GM12865 (cell line): Measurements from ENCODE around the gene HOXA13.

Experiments
- DNase-seq: peaks from one replicate; pipeline ENCODE4 v3.0.0; 2010; ENCODE audit warnings: low read depth
- H3K4me3 ChIP-seq: 2 replicates; pipeline ENCODE4 v1.5.1; 2011; ENCODE audit warnings: mild to moderate bottlenecking, low read depth, low read length, control low read depth
- CTCF ChIP-seq: IDR thresholded peaks from 2 replicates; pipeline ENCODE4 v1.5.1; 2011; ENCODE audit warnings: low read length, control low read depth, low read depth, inconsistent platforms; ENCODE audit not compliant: insufficient read depth; ENCODE audit errors: missing control alignments

Gene HOXA13

GRCh38 chr7:27144781-27145164, 55.1 kb downstream of the HOXA13 start:
- DNase-seq = no peak
- TF ChIP-seq CTCF = no peak
- no peak overlapping the region for H3K4me3 ChIP-seq
